Cardiac fibroblast (primary cell): ENCODE results near the gene ARHGEF19.
"Not testable (repeated sequence)": the region's sequence is repeated elsewhere in the genome, so short reads cannot be mapped to it uniquely, and the experiment has no call there.

Experiments used
- DNase-seq, 2 donors: peaks; one replicate each; pipeline versions ENCODE4 v3.0.0 to v3.0.0-alpha.2; 2010; ENCODE audit warnings: low read depth in 2 of 2
- H3K4me3 ChIP-seq, 2 donors: replicated peaks in 1 of 2; 1 replicate in 1 of 2; 2 replicates in 1 of 2; pipeline ENCODE4 v1.5.1; 2011; ENCODE audit warnings: low read depth in 2 of 2, low read length in 2 of 2, mild to moderate bottlenecking in 2 of 2, moderate library complexity in 1 of 2
- CTCF ChIP-seq: IDR thresholded peaks from one replicate; pipeline ENCODE4 v1.5.1; 2011; ENCODE audit warnings: low read depth, mild to moderate bottlenecking, low read length, inconsistent platforms

ARHGEF19 gene

DNA sequence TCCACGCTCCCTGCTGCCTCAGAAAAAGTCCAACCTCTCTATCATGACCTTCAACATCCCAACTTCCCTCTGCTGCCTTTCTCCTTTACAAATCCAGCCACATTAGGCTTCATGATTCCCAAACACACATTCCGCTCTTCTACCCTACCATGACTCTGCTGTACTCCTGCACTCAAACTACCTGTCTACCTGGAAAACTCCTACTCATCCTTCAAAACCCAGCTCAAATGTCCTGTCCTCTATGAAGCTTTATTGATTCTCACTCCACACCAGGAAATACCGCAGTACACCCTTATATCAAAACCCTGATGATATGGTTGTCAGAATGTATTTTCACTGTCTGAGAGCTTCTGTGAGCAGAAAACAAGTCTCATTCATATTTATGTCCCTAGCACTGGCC, 8.9 kb downstream of the ARHGEF19 start:
- no peak overlapping the region for H3K4me3 ChIP-seq
- TF ChIP-seq CTCF = no peak
- DNase-seq = no peak

GRCh38 chr1:16202281-16203210, 9.9 kb downstream of the ARHGEF19 start:
- no peak overlapping the region for H3K4me3 ChIP-seq
- no peak for TF ChIP-seq CTCF
- no peak for DNase-seq

DNA sequence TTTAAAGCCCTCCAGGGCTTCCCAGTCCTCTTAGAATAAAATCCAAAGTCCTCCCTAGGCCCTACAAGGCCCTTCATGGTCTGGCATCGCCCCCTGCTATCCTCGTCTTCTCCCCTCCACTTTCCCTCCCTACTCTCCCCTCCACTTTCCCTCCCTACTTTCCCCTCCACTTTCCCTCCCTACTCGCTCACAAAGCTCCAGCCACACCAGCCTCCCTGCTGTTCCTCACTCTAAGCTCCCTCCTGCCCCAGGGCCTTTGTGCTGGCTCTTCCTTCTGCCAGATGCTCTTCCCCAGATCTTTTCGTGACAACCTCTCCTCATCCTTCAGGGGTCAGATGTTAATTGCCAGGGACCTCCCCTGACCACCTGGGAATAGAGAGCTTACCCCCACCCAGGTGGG, 12.8 kb downstream of the ARHGEF19 start:
- no peak overlapping the region for H3K4me3 ChIP-seq
- DNase-seq = no peak
- no peak for TF ChIP-seq CTCF

GRCh38 chr1:16199157-16199501, 13.3 kb downstream of the ARHGEF19 start:
- TF ChIP-seq CTCF = no peak
- DNase-seq = no peak
- no peak overlapping the region for H3K4me3 ChIP-seq

- H3K4me3 ChIP-seq = no peak overlapping the region
- no peak for DNase-seq
- TF ChIP-seq CTCF = no peak
Observed at GRCh38 chr1:16198444-16199156, 13.9 kb downstream of the ARHGEF19 start.

DNA sequence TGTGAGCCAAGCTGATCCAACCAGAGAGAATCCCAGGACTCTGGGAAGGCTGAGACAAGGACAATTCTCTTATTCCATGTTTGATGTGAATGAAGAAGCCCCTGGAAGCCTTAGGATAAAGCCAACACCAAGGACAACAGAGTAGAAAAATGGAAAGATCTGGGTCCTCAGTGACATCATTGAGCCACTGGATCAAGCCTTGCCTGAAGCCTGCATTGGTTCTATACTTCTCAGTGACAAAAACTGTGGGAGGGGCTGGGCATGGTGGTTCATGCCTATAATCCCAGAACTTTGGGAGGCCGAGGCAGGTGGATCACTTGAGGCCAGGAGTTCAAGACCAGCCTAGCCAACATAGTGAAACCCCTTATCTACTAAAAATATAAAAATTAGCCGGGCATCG, 15.6 kb downstream of the ARHGEF19 start:
- no peak for DNase-seq
- H3K4me3 ChIP-seq = no peak overlapping the region
- TF ChIP-seq CTCF = no peak

GRCh38 chr1:16196139-16196538, 16.3 kb downstream of the ARHGEF19 start:
- not testable (repeated sequence) for H3K4me3 ChIP-seq, DNase-seq
